OCI-LY1 (cell line): ENCODE results near the gene CNOT3.

Experiments
- H2AFZ ChIP-seq: fragments of 200-600 bp; sonication (generic), shearing (Covaris generic); 2 replicates; pipeline ENCODE4 v1.6.0; 2014; ENCODE audit warnings: antibody characterized with exemption, mild to moderate bottlenecking, low read length
- H3F3A ChIP-seq: fragments of 200-600 bp; sonication (generic), shearing (Covaris generic); 2 replicates; pipeline ENCODE4 v1.6.0; 2014; ENCODE audit warnings: mild to moderate bottlenecking, antibody characterized with exemption, low read length, moderate library complexity; ENCODE audit not compliant: insufficient read depth
- H3K27ac ChIP-seq: fragments of 200-600 bp; sonication (generic); 2 replicates; pipeline ENCODE4 v1.5.1; 2014; ENCODE audit warnings: low read length, mixed run types, mild to moderate bottlenecking, low read depth; ENCODE audit not compliant: poor library complexity, severe bottlenecking
- H3K27me3 ChIP-seq: fragments of 200-600 bp; sonication (generic); 2 replicates; pipeline ENCODE4 v1.6.0; 2014; ENCODE audit warnings: antibody characterized with exemption, mild to moderate bottlenecking, low read length, moderate library complexity; ENCODE audit not compliant: insufficient read depth
- H3K36me3 ChIP-seq: fragments of 200-600 bp; sonication (generic); 2 replicates; pipeline ENCODE4 v1.6.1; 2014; ENCODE audit warnings: mild to moderate bottlenecking, antibody characterized with exemption, low read length, moderate library complexity, mixed read lengths; ENCODE audit not compliant: insufficient read depth
- H3K4me1 ChIP-seq: fragments of 200-600 bp; sonication (generic); 2 replicates; pipeline ENCODE4 v1.5.1; 2014; ENCODE audit warnings: mild to moderate bottlenecking, low read length, moderate library complexity; ENCODE audit not compliant: insufficient read depth, severe bottlenecking
- H3K4me2 ChIP-seq: fragments of 200-600 bp; sonication (generic), shearing (Covaris generic); 2 replicates; pipeline ENCODE4 v1.6.1; 2014; ENCODE audit warnings: low read length
- H3K4me3 ChIP-seq: fragments of 200-600 bp; sonication (generic); 2 replicates; pipeline ENCODE4 v1.5.1; 2014; ENCODE audit warnings: low read length, low read depth, mild to moderate bottlenecking, mixed read lengths; ENCODE audit not compliant: poor library complexity, severe bottlenecking
- H3K79me2 ChIP-seq: fragments of 200-600 bp; shearing (Covaris generic); 2 replicates; pipeline ENCODE4 v1.6.1; 2016; ENCODE audit warnings: mixed run types, low read length, mixed read lengths; ENCODE audit not compliant: insufficient read depth
- H3K9ac ChIP-seq: fragments of 200-600 bp; sonication (generic), shearing (Covaris generic); 2 replicates; pipeline ENCODE4 v1.6.1; 2014; ENCODE audit warnings: mild to moderate bottlenecking, low read length, mixed read lengths
- H3K9me2 ChIP-seq: fragments of 200-600 bp; sonication (generic), shearing (Covaris generic); 2 replicates; pipeline ENCODE4 v1.6.1; 2014; ENCODE audit warnings: low read depth, mild to moderate bottlenecking, low read length, mixed read lengths
- H3K9me3 ChIP-seq: fragments of 200-600 bp; shearing (Covaris generic); 2 replicates; pipeline ENCODE4 v1.6.1; 2014; ENCODE audit warnings: low read length, mixed read lengths
- H4K20me1 ChIP-seq: fragments of 200-600 bp; sonication (generic), shearing (Covaris generic); 2 replicates; pipeline ENCODE4 v1.6.0; 2016; ENCODE audit warnings: mild to moderate bottlenecking, low read length; ENCODE audit not compliant: insufficient read depth
- CTCF ChIP-seq: fragments of 200-600 bp; sonication (generic), shearing (Covaris generic); IDR thresholded peaks from 2 replicates; pipeline ENCODE4 v1.5.1; 2017; ENCODE audit warnings: mild to moderate bottlenecking, antibody characterized with exemption, low read length, moderate library complexity, mixed read lengths
- EZH2 ChIP-seq: fragments of 200-600 bp; sonication (generic), shearing (Covaris generic); IDR thresholded peaks from 2 replicates; pipeline ENCODE4 v1.8.0; 2017; ENCODE audit warnings: borderline replicate concordance, mixed run types, mild to moderate bottlenecking, antibody characterized with exemption, low read length, moderate library complexity, mixed read lengths

Gene CNOT3

DNA sequence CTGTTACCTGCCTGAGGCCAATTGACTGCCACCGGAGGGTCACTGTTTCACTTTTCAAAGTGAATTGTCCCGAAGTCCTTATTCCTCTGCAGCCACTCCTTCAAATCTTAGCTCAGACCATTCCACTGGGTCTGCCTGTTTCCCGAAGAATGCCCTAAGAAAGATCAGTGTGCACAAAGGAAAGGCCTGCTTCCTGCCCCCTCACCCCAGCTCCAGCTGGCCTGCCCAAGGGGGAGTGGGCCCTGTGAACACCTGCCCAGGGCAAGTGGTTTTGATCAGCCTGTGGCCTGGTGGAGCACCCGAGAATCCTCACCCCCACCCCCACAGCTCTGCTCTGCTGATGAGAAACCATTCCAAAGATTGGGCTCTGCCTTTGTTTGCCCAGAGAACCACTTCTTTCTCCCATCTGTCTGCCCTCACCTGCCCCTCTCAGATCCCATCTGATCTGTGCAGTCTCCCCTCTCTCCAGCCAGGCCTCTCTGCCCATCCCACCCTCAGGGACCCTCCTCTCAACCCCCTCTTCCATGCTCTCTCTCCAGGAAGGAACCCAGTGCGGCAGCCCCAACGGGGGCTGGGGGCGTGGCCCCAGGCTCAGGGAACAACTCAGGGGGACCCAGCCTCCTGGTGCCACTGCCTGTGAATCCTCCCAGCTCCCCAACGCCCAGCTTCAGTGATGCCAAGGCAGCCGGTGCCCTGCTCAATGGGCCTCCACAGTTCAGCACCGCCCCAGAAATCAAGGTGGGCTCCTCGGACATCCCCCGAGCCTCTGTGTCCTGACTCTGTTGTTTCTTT, 11.7 kb downstream of the CNOT3 start:
- no peak overlapping the region for H3K4me3 ChIP-seq
- H3K27me3 ChIP-seq, result no peaks in the 10 kb centered on the region
- H3K27ac ChIP-seq, result no peak overlapping the region
- H3F3A ChIP-seq, result no peaks in the 10 kb centered on the region
- no peak for TF ChIP-seq CTCF
- H3K36me3 ChIP-seq, result peaks cover 98% of the 10 kb centered on the region
- H3K79me2 ChIP-seq, result no peaks in the 10 kb centered on the region
- no peaks in the 10 kb centered on the region for H4K20me1 ChIP-seq
- H3K9me3 ChIP-seq, result no peaks in the 10 kb centered on the region
- H3K9ac ChIP-seq, result no peak overlapping the region
- H3K9me2 ChIP-seq, result no peaks in the 10 kb centered on the region
- no peaks in the 10 kb centered on the region for H3K4me1 ChIP-seq
- no peak overlapping the region for H3K4me2 ChIP-seq
- no peak overlapping the region for H2AFZ ChIP-seq

- Histone ChIP-seq H3K36me3 (peaks cover 98% of the 10 kb centered on the region), H3K4me2 (no peak overlapping the region), H2AFZ (no peak overlapping the region), H3K27me3 (no peaks in the 10 kb centered on the region), H3K9me3 (no peaks in the 10 kb centered on the region), H3K9me2 (no peaks in the 10 kb centered on the region), H3K9ac (no peak overlapping the region), H3K4me3 (no peak overlapping the region), H3K79me2 (no peaks in the 10 kb centered on the region), H3K4me1 (no peaks in the 10 kb centered on the region), H4K20me1 (no peaks in the 10 kb centered on the region), H3K27ac (no peak overlapping the region), H3F3A (no peaks in the 10 kb centered on the region)
- TF ChIP-seq EZH2 (no peak), CTCF (no peak)
Measured at GRCh38 chr19:54151362-54152035, 13.9 kb downstream of the CNOT3 start.

- Histone ChIP-seq H3K27me3 (no peaks in the 10 kb centered on the region), H3K9me2 (no peaks in the 10 kb centered on the region), H2AFZ (no peak overlapping the region), H3F3A (no peaks in the 10 kb centered on the region), H3K36me3 (peaks cover 98% of the 10 kb centered on the region), H4K20me1 (no peaks in the 10 kb centered on the region), H3K4me2 (no peak overlapping the region), H3K9me3 (no peaks in the 10 kb centered on the region), H3K79me2 (no peaks in the 10 kb centered on the region), H3K27ac (no peak overlapping the region), H3K4me3 (no peak overlapping the region), H3K9ac (no peak overlapping the region), H3K4me1 (no peaks in the 10 kb centered on the region)
- no peak for TF ChIP-seq CTCF
- TF ChIP-seq EZH2, result no peak
Measured at GRCh38 chr19:54152267-54152666, 14.7 kb downstream of the CNOT3 start.
